Smooth muscle cell (in vitro differentiated cells): Measurements from ENCODE around the gene CHID1. TPM values are rescaled to one million over a fixed set of nuclear protein-coding genes. Genes with fewer than 3 reads are reported as not detected.

Source experiments
- DNase-seq: peaks from one replicate; lab custom pipeline; 2025; ENCODE audit not compliant: unreplicated experiment; lab: John Stamatoyannopoulos, UW
- H2AFZ ChIP-seq: fragments of 200-600 bp; sonication (generic); 2 replicates; pipeline ENCODE4 v1.6.0; 2016; ENCODE audit warnings: antibody characterized with exemption, low read depth, mild to moderate bottlenecking
- H3F3A ChIP-seq: fragments of 200-600 bp; sonication (generic); 2 replicates; pipeline ENCODE4 v1.6.0; 2017; ENCODE audit warnings: antibody characterized with exemption, low read depth
- H3K27ac ChIP-seq: fragments of 200-600 bp; sonication (generic); 2 replicates; pipeline ENCODE4 v1.5.1; 2016; ENCODE audit warnings: low read depth, mild to moderate bottlenecking
- H3K27me3 ChIP-seq: fragments of 200-600 bp; sonication (generic); 2 replicates; pipeline ENCODE4 v1.6.1; 2016; ENCODE audit warnings: low read depth, mild to moderate bottlenecking
- H3K36me3 ChIP-seq: fragments of 200-600 bp; sonication (generic); 2 replicates; pipeline ENCODE4 v1.5.1; 2016; ENCODE audit warnings: low read depth
- H3K4me1 ChIP-seq: fragments of 200-600 bp; sonication (generic); 2 replicates; pipeline ENCODE4 v1.5.1; 2016; ENCODE audit warnings: low read depth
- H3K4me2 ChIP-seq: fragments of 200-600 bp; sonication (generic); 2 replicates; pipeline ENCODE4 v1.6.0; 2016; ENCODE audit warnings: mild to moderate bottlenecking
- H3K4me3 ChIP-seq: fragments of 200-600 bp; sonication (generic); 2 replicates; pipeline ENCODE4 v1.5.1; 2016; ENCODE audit warnings: mild to moderate bottlenecking
- H3K79me2 ChIP-seq: fragments of 200-600 bp; sonication (generic); 2 replicates; pipeline ENCODE4 v1.6.0; 2016; ENCODE audit warnings: low read depth, mild to moderate bottlenecking
- H3K9ac ChIP-seq: fragments of 200-600 bp; sonication (generic); 2 replicates; pipeline ENCODE4 v1.6.0; 2016; ENCODE audit warnings: low read depth
- H3K9me3 ChIP-seq: fragments of 200-600 bp; sonication (generic); replicated peaks from 2 replicates; pipeline ENCODE4 v1.5.1; 2016; ENCODE audit warnings: low read depth
- H4K20me1 ChIP-seq: fragments of 200-600 bp; sonication (generic); 2 replicates; pipeline ENCODE4 v1.6.0; 2016; ENCODE audit warnings: low read depth
- CTCF ChIP-seq: fragments of 200-600 bp; sonication (generic); IDR thresholded peaks from 2 replicates; pipeline ENCODE4 v1.5.1; 2017; ENCODE audit warnings: borderline replicate concordance, mild to moderate bottlenecking, antibody characterized with exemption; ENCODE audit not compliant: insufficient read depth, poor library complexity, severe bottlenecking
- WGBS: methylation state at CpG from one replicate; pipeline ENCODE4 v1.1.7; 2016; ENCODE audit warnings: low lambda C conversion rate; 5-methylcytosine and 5-hydroxymethylcytosine counted together
- polyA plus RNA-seq: library from polyadenylated mRNA; unstranded; fragments of >200 nt; fragmentation: Nextera tagmentation; extraction: Ambion mirVana; gene quantifications from 2 replicates; pipeline ENCODE4 v1.2.1, GENCODE V29; 2016
- total RNA-seq: library from RNA; depleted of rRNA; stranded (reverse); fragments of >200 nt; gene quantifications from 2 replicates; pipeline ENCODE4 v1.2.3, GENCODE V29; 2014

CHID1 gene
- total and polyA plus RNA-seq, 2 experiments from 2014 or later: 54.3 to 181 TPM

GRCh38 chr11:869399-870126, 41.0 kb downstream of the CHID1 start:
- Histone ChIP-seq H3F3A (no peaks in the 10 kb centered on the region), H3K36me3 (no peaks in the 10 kb centered on the region), H3K27ac (no peak overlapping the region), H3K27me3 (no peaks in the 10 kb centered on the region), H3K4me1 (no peaks in the 10 kb centered on the region), H2AFZ (no peak overlapping the region), H3K9me3 (no peaks in the 10 kb centered on the region), H3K4me2 (no peak overlapping the region), H3K9ac (no peak overlapping the region), H4K20me1 (peaks cover 10% of the 10 kb centered on the region), H3K79me2 (no peaks in the 10 kb centered on the region), H3K4me3 (no peak overlapping the region)
- no peak for DNase-seq
- 95% methylated on average over 24 of the region's 25 CpGs for WGBS
- TF ChIP-seq CTCF: no peak

GRCh38 chr11:868802-869201, 41.8 kb downstream of the CHID1 start:
- Histone ChIP-seq H3K27me3 (no peaks in the 10 kb centered on the region), H3K9me3 (no peaks in the 10 kb centered on the region), H3K27ac (no peak overlapping the region), H3F3A (no peaks in the 10 kb centered on the region), H3K4me3 (no peak overlapping the region), H3K9ac (no peak overlapping the region), H3K36me3 (no peaks in the 10 kb centered on the region), H4K20me1 (peaks cover 13% of the 10 kb centered on the region), H3K79me2 (no peaks in the 10 kb centered on the region), H3K4me1 (no peaks in the 10 kb centered on the region), H2AFZ (no peak overlapping the region), H3K4me2 (no peak overlapping the region)
- WGBS: 92% methylated on average over 12 of the region's 12 CpGs
- DNase-seq: no peak
- no peak for TF ChIP-seq CTCF

GRCh38 chr11:868394-868793, 42.2 kb downstream of the CHID1 start:
- Histone ChIP-seq H3K27me3 (no peaks in the 10 kb centered on the region), H2AFZ (no peak overlapping the region), H3K27ac (no peak overlapping the region), H3K9ac (no peak overlapping the region), H3K79me2 (no peaks in the 10 kb centered on the region), H3K4me2 (no peak overlapping the region), H4K20me1 (peaks cover 17% of the 10 kb centered on the region), H3K4me1 (peaks cover 1% of the 10 kb centered on the region), H3K9me3 (no peaks in the 10 kb centered on the region), H3K4me3 (no peak overlapping the region), H3K36me3 (no peaks in the 10 kb centered on the region), H3F3A (no peaks in the 10 kb centered on the region)
- TF ChIP-seq CTCF: no peak
- no peak for DNase-seq
- 97% methylated on average over 17 of the region's 17 CpGs for WGBS

- H3K4me1 ChIP-seq: peaks cover 5% of the 10 kb centered on the region
- TF ChIP-seq CTCF: no peak
- H3K36me3 ChIP-seq: no peaks in the 10 kb centered on the region
- no peaks in the 10 kb centered on the region for H3F3A ChIP-seq
- H4K20me1 ChIP-seq: peaks cover 22% of the 10 kb centered on the region
- no peak overlapping the region for H3K4me3 ChIP-seq
- H3K27ac ChIP-seq: no peak overlapping the region
- no peaks in the 10 kb centered on the region for H3K79me2 ChIP-seq
- WGBS: 91% methylated on average over 8 of the region's 8 CpGs
- H3K27me3 ChIP-seq: no peaks in the 10 kb centered on the region
- no peak overlapping the region for H3K4me2 ChIP-seq
- no peak overlapping the region for H2AFZ ChIP-seq
- H3K9me3 ChIP-seq: no peaks in the 10 kb centered on the region
- no peak overlapping the region for H3K9ac ChIP-seq
- DNase-seq: no peak
These were observed 42.7 kb downstream of the CHID1 start for GRCh38 chr11:867856-868358.
